HepG2 (cell line): ENCODE data around the gene SLX4. TPM values are rescaled to one million over a fixed set of nuclear protein-coding genes. Genes with fewer than 3 reads are reported as not detected.

ENCODE experiments used
- AHR ChIP-seq: IDR thresholded peaks from 2 replicates; pipeline ENCODE4 v1.6.1; 2018; ENCODE audit warnings: missing genetic modification reagents, missing compliant biosample characterization
- ARNT ChIP-seq: fragments of 450-650 bp; IDR thresholded peaks from 2 replicates; pipeline ENCODE4 v1.6.1; 2017
- ATF4 ChIP-seq, 2 experiments: fragments of 450-650 bp in 1 of 2; sonication (generic) in 1 of 2; formaldehyde crosslinking; IDR thresholded peaks; 2 replicates each; pipeline versions ENCODE4 v1.5.0 to v1.8.0; 2020 to 2022; ENCODE audit warnings: mild to moderate bottlenecking in 1 of 2, missing genetic modification reagents in 1 of 2
- ATF5 ChIP-seq: sonication (generic); formaldehyde crosslinking; IDR thresholded peaks from 2 replicates; pipeline ENCODE4 v1.4.0; 2020; ENCODE audit warnings: mild to moderate bottlenecking, low read depth, missing genetic modification reagents
- ATF7-NPFF ChIP-seq: sonication (generic); formaldehyde crosslinking; IDR thresholded peaks from 2 replicates; pipeline ENCODE4 v1.8.1; 2023; ENCODE audit warnings: mild to moderate bottlenecking, low read depth, missing genetic modification reagents, moderate library complexity
- CHD4 ChIP-seq: fragments of 200-600 bp; sonication (generic); IDR thresholded peaks from 2 replicates; pipeline ENCODE4 v1.7.0; 2017; ENCODE audit warnings: mild to moderate bottlenecking, low read length, borderline replicate concordance
- CREM ChIP-seq, 2 experiments: sonication (generic) in 1 of 2; formaldehyde crosslinking in 1 of 2; IDR thresholded peaks; 2 replicates each; pipeline versions ENCODE4 v1.4.0 to v1.6.1; 2016 to 2020; ENCODE audit warnings: antibody characterized with exemption in 1 of 2, mild to moderate bottlenecking in 1 of 2, missing genetic modification reagents in 1 of 2
- HINFP ChIP-seq: sonication (generic); formaldehyde crosslinking; IDR thresholded peaks from 2 replicates; pipeline ENCODE4 v1.4.0; 2020; ENCODE audit warnings: low read depth, mild to moderate bottlenecking, missing genetic modification reagents
- HNRNPLL ChIP-seq: fragments of 200-400 bp; formaldehyde crosslinking; IDR thresholded peaks from 2 replicates; pipeline ENCODE4 v1.6.1; 2017; ENCODE audit warnings: mild to moderate bottlenecking, low read depth, low read length; ENCODE audit not compliant: poor library complexity, severe bottlenecking
- KDM5A ChIP-seq: fragments of 200-600 bp; sonication (generic); IDR thresholded peaks from 2 replicates; pipeline ENCODE4 v1.7.0; 2018; ENCODE audit warnings: antibody characterized with exemption, mild to moderate bottlenecking, low read length, borderline replicate concordance
- MLLT10 ChIP-seq: sonication (generic); formaldehyde crosslinking; IDR thresholded peaks from 2 replicates; pipeline ENCODE4 v1.4.0; 2020; ENCODE audit warnings: missing genetic modification reagents
- MZF1 ChIP-seq: sonication (generic); formaldehyde crosslinking; IDR thresholded peaks from 2 replicates; pipeline ENCODE4 v1.8.1; 2023; ENCODE audit warnings: mild to moderate bottlenecking, missing genetic modification reagents, borderline replicate concordance
- RELA ChIP-seq: sonication (generic); formaldehyde crosslinking; IDR thresholded peaks from 2 replicates; pipeline ENCODE4 v1.4.0; 2020; ENCODE audit warnings: missing genetic modification reagents
- SNRNP70 ChIP-seq: fragments of 200-400 bp; formaldehyde crosslinking; IDR thresholded peaks from 2 replicates; pipeline ENCODE4 v1.6.1; 2017; ENCODE audit warnings: mild to moderate bottlenecking, low read depth, low read length, moderate library complexity
- SRY ChIP-seq: sonication (generic); formaldehyde crosslinking; IDR thresholded peaks from 2 replicates; pipeline ENCODE4 v1.8.0; 2022; ENCODE audit warnings: mild to moderate bottlenecking, missing genetic modification reagents
- TEF ChIP-seq: sonication (generic); formaldehyde crosslinking; IDR thresholded peaks from 2 replicates; pipeline ENCODE4 v1.5.0; 2020; ENCODE audit warnings: missing genetic modification reagents
- THYN1 ChIP-seq: sonication (generic); formaldehyde crosslinking; IDR thresholded peaks from 2 replicates; pipeline ENCODE4 v1.8.1; 2023; ENCODE audit warnings: low read depth, mild to moderate bottlenecking, moderate library complexity, missing genetic modification reagents, borderline replicate concordance
- TIGD3 ChIP-seq: sonication (generic); formaldehyde crosslinking; IDR thresholded peaks from 2 replicates; pipeline ENCODE4 v1.5.1; 2020; ENCODE audit warnings: mild to moderate bottlenecking, missing genetic modification reagents, borderline replicate concordance
- TSC22D2 ChIP-seq: sonication (generic); formaldehyde crosslinking; IDR thresholded peaks from 2 replicates; pipeline ENCODE4 v1.5.1; 2020; ENCODE audit warnings: missing genetic modification reagents, mild to moderate bottlenecking, borderline replicate concordance
- WIZ ChIP-seq: sonication (generic); formaldehyde crosslinking; IDR thresholded peaks from 2 replicates; pipeline ENCODE4 v1.5.1; 2020; ENCODE audit warnings: mild to moderate bottlenecking, missing genetic modification reagents
- XBP1 ChIP-seq: sonication (generic); formaldehyde crosslinking; IDR thresholded peaks from 2 replicates; pipeline ENCODE4 v1.5.0; 2020; ENCODE audit warnings: missing genetic modification reagents
- YEATS4 ChIP-seq: sonication (generic); formaldehyde crosslinking; IDR thresholded peaks from 2 replicates; pipeline ENCODE4 v1.4.0; 2020; ENCODE audit warnings: missing genetic modification reagents, borderline replicate concordance
- ZNF605 ChIP-seq: sonication (generic); formaldehyde crosslinking; IDR thresholded peaks from 2 replicates; pipeline ENCODE4 v1.8.0; 2022; ENCODE audit warnings: mild to moderate bottlenecking, missing genetic modification reagents
- ZNF670 ChIP-seq: sonication (generic); formaldehyde crosslinking; IDR thresholded peaks from 2 replicates; pipeline ENCODE4 v1.8.0; 2022; ENCODE audit warnings: mild to moderate bottlenecking, missing genetic modification reagents, borderline replicate concordance
- polyA plus RNA-seq, 8 experiments: library from polyadenylated mRNA; depleted of rRNA in 3 of 8; stranded (reverse) in 7 of 8; unstranded in 1 of 8; fragments of >200 nt; fragmentation: Illumina TruSeq in 4 of 8; extraction: Trizol in 4 of 8; gene quantifications; 2 replicates each; pipeline versions ENCODE4 v1.2.1 to v1.2.3, GENCODE V29; 2011 to 2016; ENCODE audit warnings: low read depth in 4 of 8, missing spikeins in 1 of 8, mixed read lengths in 1 of 8; ENCODE audit not compliant: insufficient read depth in 1 of 8
- total RNA-seq, 5 experiments: library from RNA; depleted of rRNA; stranded (reverse); fragments of >200 nt; fragmentation: Illumina TruSeq; extraction: Trizol; gene quantifications; 2 replicates each; pipeline ENCODE4 v1.2.3, GENCODE V29; 2016; ENCODE audit warnings: low read depth in 1 of 5

The SLX4 gene
- total and polyA plus RNA-seq, 2 of the 13 experiments (the other 11 are each of a cell fraction or from before 2014, with no cell fraction given) = 1.1 to 3.6 TPM

GRCh38 chr16:3611146-3611975 is at the start of gene SLX4 (continued):
- TF ChIP-seq CHD4 (no peak), ATF4 (CRISPR knock-in tag; IDR thresholded peaks at IDR 0.05) (no peak), SRY (no peak), TEF (CRISPR knock-in tag) (no peak), ARNT (no peak), CREM (IDR thresholded peaks at IDR 0.05) (no peak), CREM (CRISPR knock-in tag; IDR thresholded peaks at IDR 0.05) (no peak), AHR (CRISPR knock-in tag) (peak; percentile 31; the same call in 1 of the 2 replicates), HINFP (CRISPR knock-in tag) (no peak; the same call in 1 of the 2 replicates), SNRNP70 (no peak), YEATS4 (CRISPR knock-in tag) (peak; percentile 68; the same call in 1 of the 2 replicates), MLLT10 (no peak), TIGD3 (CRISPR knock-in tag) (no peak), KDM5A (peak; percentile 51; the same call in 1 of the 2 replicates), ATF7-NPFF (CRISPR knock-in tag) (peak; percentile 30; the same call in 1 of the 2 replicates), ZNF670 (CRISPR knock-in tag) (no peak), WIZ (CRISPR knock-in tag) (no peak), MZF1 (no peak), TSC22D2 (no peak), XBP1 (CRISPR knock-in tag) (no peak), HNRNPLL (peak; percentile 59), ZNF605 (peak; percentile 28; the same call in 1 of the 2 replicates), ATF5 (CRISPR knock-in tag) (no peak), THYN1 (no peak), RELA (CRISPR knock-in tag) (0 out of 2 replicates have a peak, but pooled peaks have one; percentile 14)
